Thymus (tissue), 11 donors: ENCODE data around the gene GOLGA6L9. TPM values are rescaled to one million over a fixed set of nuclear protein-coding genes. Genes with fewer than 3 reads are reported as not detected.
"Not testable (repeated sequence)": the region's sequence is repeated elsewhere in the genome, so short reads cannot be mapped to it uniquely, and the experiment has no call there.

Source experiments
- DNase-seq, 9 donors: peaks; one replicate each; pipeline ENCODE4 v3.0.0-alpha.2; 2013; ENCODE audit warnings: low spot score in 9 of 9, low read depth in 6 of 9, missing footprints in 1 of 9
- H3K27ac ChIP-seq, 2 donors: one replicate each; pipeline ENCODE4 v1.5.1; 2013; ENCODE audit warnings: control low read depth in 1 of 2, low read depth in 1 of 2, low read length in 1 of 2, mild to moderate bottlenecking in 1 of 2, moderate library complexity in 1 of 2
- H3K27me3 ChIP-seq, 2 donors: one replicate each; pipeline ENCODE4 v1.5.1; 2013; ENCODE audit warnings: low read length in 1 of 2; ENCODE audit not compliant: control insufficient read depth in 2 of 2, insufficient read depth in 1 of 2
- H3K36me3 ChIP-seq, 2 donors: one replicate each; pipeline ENCODE4 v1.5.1; 2013; ENCODE audit warnings: low read length in 1 of 2, mild to moderate bottlenecking in 1 of 2, moderate library complexity in 1 of 2; ENCODE audit not compliant: control insufficient read depth in 2 of 2, insufficient read depth in 2 of 2
- H3K4me1 ChIP-seq, 2 donors: one replicate each; pipeline ENCODE4 v1.5.1; 2013; ENCODE audit warnings: low read length in 2 of 2; ENCODE audit not compliant: control insufficient read depth in 2 of 2, insufficient read depth in 2 of 2
- H3K4me3 ChIP-seq, 2 donors: one replicate each; pipeline ENCODE4 v1.5.1; 2013; ENCODE audit warnings: low read length in 2 of 2, control low read depth in 1 of 2, mild to moderate bottlenecking in 1 of 2
- H3K9me3 ChIP-seq, 2 donors: one replicate each; pipeline ENCODE4 v1.5.1; 2013; ENCODE audit warnings: low read length in 1 of 2, mild to moderate bottlenecking in 1 of 2; ENCODE audit not compliant: control insufficient read depth in 2 of 2, insufficient read depth in 1 of 2
- WGBS: extraction: QIAGEN DNeasy Blood & Tissue Kit; methylation state at CpG from one replicate; pipeline ENCODE4 v1.1.7; 2013; 5-methylcytosine and 5-hydroxymethylcytosine counted together
- polyA plus RNA-seq: library from polyadenylated mRNA; stranded (reverse); fragments of 200-250 nt; gene quantifications from one replicate; pipeline ENCODE4 v1.2.3, GENCODE V29; 2013
- total RNA-seq: library from RNA; stranded (reverse); fragments of 120-200 nt; gene quantifications from one replicate; pipeline ENCODE4 v1.2.4, GENCODE V29; 2013
- donor health status: healthy.

GOLGA6L9 gene
- total and polyA plus RNA-seq, 2 donors: 1.2 to 19.2 TPM

- not testable (repeated sequence) for H3K9me3 ChIP-seq, H3K4me3 ChIP-seq, H3K4me1 ChIP-seq, H3K36me3 ChIP-seq, H3K27ac ChIP-seq, DNase-seq, H3K27me3 ChIP-seq
- WGBS: 100% methylated on average over 1 of the region's 1 CpG
Observed at GRCh38 chr15:82427117-82427516, 2.5 kb upstream of the GOLGA6L9 start.

- WGBS: 2% methylated on average over 18 of the region's 32 CpGs
- H3K9me3 ChIP-seq, DNase-seq, H3K27ac ChIP-seq, H3K27me3 ChIP-seq, H3K4me3 ChIP-seq, H3K4me1 ChIP-seq, H3K36me3 ChIP-seq: not testable (repeated sequence)
Observed at GRCh38 chr15:82445420-82445819, 15.8 kb downstream of the GOLGA6L9 start.

- not testable (repeated sequence) for H3K36me3 ChIP-seq, H3K4me1 ChIP-seq, H3K27ac ChIP-seq, H3K4me3 ChIP-seq, H3K9me3 ChIP-seq, DNase-seq, H3K27me3 ChIP-seq
- WGBS: 97% methylated on average over 2 of the region's 4 CpGs
Observed at GRCh38 chr15:82457336-82457735, 27.7 kb downstream of the GOLGA6L9 start.

GRCh38 chr15:82465629-82466028 is 36.0 kb downstream of the GOLGA6L9 start:
- not testable (repeated sequence) for DNase-seq, H3K36me3 ChIP-seq, H3K9me3 ChIP-seq, H3K27me3 ChIP-seq, H3K27ac ChIP-seq, H3K4me3 ChIP-seq, H3K4me1 ChIP-seq
- no CpG with 5 or more reads among the region's 5 CpGs for WGBS

GRCh38 chr15:82468205-82468604 is 38.6 kb downstream of the GOLGA6L9 start:
- not testable (repeated sequence) for H3K4me1 ChIP-seq, H3K9me3 ChIP-seq, H3K4me3 ChIP-seq, H3K27ac ChIP-seq, H3K36me3 ChIP-seq, DNase-seq, H3K27me3 ChIP-seq
- 14% methylated on average over 4 of the region's 11 CpGs for WGBS

- DNase-seq, H3K27ac ChIP-seq, H3K9me3 ChIP-seq, H3K36me3 ChIP-seq, H3K4me1 ChIP-seq, H3K4me3 ChIP-seq, H3K27me3 ChIP-seq: not testable (repeated sequence)
- WGBS: no CpG with 5 or more reads among the region's 12 CpGs
Observed at GRCh38 chr15:82469381-82469780, 39.8 kb downstream of the GOLGA6L9 start.

GRCh38 chr15:82472269-82472982 is 42.8 kb downstream of the GOLGA6L9 start:
- H3K36me3 ChIP-seq, H3K4me1 ChIP-seq, H3K27me3 ChIP-seq, H3K27ac ChIP-seq, H3K4me3 ChIP-seq, H3K9me3 ChIP-seq, DNase-seq: not testable (repeated sequence)
- WGBS: 97% methylated on average over 28 of the region's 32 CpGs

GRCh38 chr15:82474596-82475325 is 45.1 kb downstream of the GOLGA6L9 start:
- not testable (repeated sequence) for H3K27me3 ChIP-seq, H3K9me3 ChIP-seq, H3K4me3 ChIP-seq, H3K4me1 ChIP-seq, DNase-seq, H3K27ac ChIP-seq, H3K36me3 ChIP-seq
- WGBS: 98% methylated on average over 19 of the region's 22 CpGs

GRCh38 chr15:82475345-82475967 is 45.8 kb downstream of the GOLGA6L9 start:
- H3K36me3 ChIP-seq, H3K9me3 ChIP-seq, H3K27ac ChIP-seq: not testable (repeated sequence)

More at GRCh38 chr15:82475345-82475967, 45.8 kb downstream of the GOLGA6L9 start:
- not testable (repeated sequence) for H3K4me3 ChIP-seq, H3K27me3 ChIP-seq, DNase-seq, H3K4me1 ChIP-seq
- WGBS: 88% methylated on average over 7 of the region's 11 CpGs
